LNCaP clone FGC (cell line): Measurements from ENCODE around the gene IL12A.
A peak's percentile ranks its signal among the peaks of the same experiment; 100 is the strongest.

Experiments used
- DNase-seq: peaks from one replicate; pipeline ENCODE4 v3.0.0-alpha.2; 2011; ENCODE audit warnings: low read depth
- H3K4me3 ChIP-seq: 2 replicates; pipeline ENCODE4 v1.5.1; 2011; ENCODE audit warnings: mild to moderate bottlenecking, low read depth, low read length, control low read depth
- TF ChIP-seq, protein P1 (sequence below): IDR thresholded peaks from 2 replicates; pipeline ENCODE4 v1.5.1; 2012; ENCODE audit warnings: mild to moderate bottlenecking; ENCODE audit not compliant: control insufficient read depth, insufficient read depth; ENCODE audit errors: extremely low read depth

Gene IL12A

DNA sequence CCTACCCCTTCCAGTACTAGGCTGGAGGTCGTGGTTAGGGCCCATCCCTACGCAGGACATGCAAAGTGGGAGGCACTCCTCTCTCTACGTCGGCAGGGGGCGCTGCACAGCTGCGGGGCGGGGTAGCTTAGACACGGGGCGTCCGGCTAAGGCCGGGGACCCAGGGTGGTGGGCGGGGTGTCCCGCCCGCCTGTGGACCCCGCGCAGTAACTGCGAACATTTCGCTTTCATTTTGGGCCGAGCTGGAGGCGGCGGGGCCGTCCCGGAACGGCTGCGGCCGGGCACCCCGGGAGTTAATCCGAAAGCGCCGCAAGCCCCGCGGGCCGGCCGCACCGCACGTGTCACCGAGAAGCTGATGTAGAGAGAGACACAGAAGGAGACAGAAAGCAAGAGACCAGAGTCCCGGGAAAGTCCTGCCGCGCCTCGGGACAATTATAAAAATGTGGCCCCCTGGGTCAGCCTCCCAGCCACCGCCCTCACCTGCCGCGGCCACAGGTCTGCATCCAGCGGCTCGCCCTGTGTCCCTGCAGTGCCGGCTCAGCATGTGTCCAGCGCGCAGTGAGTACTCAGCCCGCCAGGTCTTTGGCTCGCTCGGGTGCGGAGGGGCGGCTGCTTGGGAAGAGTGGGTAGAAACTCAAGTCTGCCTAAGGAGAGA, at the start of gene IL12A:
Gene IL12A, plus strand, starts transcription at position 219 of the 655 bp plus-strand sequence.
- DNase-seq: no peak
- TF ChIP-seq, protein P1, sequence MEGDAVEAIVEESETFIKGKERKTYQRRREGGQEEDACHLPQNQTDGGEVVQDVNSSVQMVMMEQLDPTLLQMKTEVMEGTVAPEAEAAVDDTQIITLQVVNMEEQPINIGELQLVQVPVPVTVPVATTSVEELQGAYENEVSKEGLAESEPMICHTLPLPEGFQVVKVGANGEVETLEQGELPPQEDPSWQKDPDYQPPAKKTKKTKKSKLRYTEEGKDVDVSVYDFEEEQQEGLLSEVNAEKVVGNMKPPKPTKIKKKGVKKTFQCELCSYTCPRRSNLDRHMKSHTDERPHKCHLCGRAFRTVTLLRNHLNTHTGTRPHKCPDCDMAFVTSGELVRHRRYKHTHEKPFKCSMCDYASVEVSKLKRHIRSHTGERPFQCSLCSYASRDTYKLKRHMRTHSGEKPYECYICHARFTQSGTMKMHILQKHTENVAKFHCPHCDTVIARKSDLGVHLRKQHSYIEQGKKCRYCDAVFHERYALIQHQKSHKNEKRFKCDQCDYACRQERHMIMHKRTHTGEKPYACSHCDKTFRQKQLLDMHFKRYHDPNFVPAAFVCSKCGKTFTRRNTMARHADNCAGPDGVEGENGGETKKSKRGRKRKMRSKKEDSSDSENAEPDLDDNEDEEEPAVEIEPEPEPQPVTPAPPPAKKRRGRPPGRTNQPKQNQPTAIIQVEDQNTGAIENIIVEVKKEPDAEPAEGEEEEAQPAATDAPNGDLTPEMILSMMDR: peak; percentile 92
- peak within 1 kb of the TSS; percentile 56 for H3K4me3 ChIP-seq

DNA sequence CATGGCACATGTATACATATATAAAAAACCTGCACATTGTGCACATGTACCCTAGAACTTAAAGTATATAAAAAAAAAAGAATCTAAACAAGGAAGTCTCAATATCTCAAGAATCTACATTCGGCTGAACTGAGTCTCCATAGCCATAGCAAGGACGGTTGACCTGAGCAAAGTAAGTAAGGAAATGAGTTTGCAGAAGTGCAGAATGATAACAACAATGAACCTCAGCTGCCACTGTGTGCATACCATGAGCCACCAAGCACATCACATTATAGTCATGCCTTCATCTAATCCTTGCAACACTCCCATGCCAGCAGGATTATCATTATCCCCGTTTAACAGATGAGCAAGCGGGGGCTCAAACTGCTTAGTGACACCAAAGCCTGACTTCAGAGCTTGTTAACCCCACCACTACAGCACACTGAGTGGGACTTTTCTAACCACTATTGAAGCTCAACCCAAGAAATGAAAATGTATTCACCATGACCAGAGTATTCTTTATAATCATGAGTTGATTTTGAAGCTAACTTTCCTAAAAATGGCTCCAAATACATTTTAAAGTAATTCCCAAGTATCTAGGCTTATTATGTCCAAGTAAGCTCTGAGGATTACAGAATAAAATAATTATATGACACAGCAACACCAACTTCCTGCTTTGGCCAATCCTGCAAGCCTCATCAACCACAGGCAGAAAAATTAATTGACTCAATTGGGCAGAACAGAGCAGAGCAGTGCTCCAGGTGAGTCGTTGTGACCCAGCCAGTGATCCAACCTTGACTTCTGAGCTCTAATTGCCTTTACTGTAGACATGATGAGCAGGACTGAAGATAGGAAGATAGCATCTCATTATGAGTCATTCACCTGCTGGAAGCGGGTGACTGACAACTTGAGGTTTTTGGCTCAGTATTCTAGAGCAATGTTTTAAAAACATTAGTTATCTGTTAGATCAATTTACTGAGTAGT, 47.3 kb upstream of the IL12A start:
- DNase-seq: peak; percentile 25
- H3K4me3 ChIP-seq: no peak overlapping the region
- TF ChIP-seq, protein P1: no peak

DNA sequence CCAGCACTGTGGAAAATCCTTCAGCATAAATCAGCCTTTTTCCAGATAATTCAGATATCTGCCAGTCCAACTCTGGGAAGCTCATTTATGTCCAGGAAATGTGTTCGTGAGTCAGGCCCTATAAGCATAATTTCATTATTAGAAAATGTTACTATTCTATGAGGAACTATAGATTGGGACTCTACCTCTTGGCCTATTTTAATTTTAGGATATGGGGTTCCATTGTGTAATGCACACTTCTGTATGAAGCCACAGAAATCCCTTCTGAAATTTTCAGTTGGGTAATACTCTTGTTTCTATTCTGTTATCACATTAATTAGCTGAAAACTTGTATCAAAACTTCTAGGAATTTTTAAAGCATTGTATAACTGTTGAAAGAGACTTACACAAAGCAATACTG, 43.9 kb upstream of the IL12A start:
- no peak overlapping the region for H3K4me3 ChIP-seq
- DNase-seq: no peak
- TF ChIP-seq, protein P1: no peak

DNA sequence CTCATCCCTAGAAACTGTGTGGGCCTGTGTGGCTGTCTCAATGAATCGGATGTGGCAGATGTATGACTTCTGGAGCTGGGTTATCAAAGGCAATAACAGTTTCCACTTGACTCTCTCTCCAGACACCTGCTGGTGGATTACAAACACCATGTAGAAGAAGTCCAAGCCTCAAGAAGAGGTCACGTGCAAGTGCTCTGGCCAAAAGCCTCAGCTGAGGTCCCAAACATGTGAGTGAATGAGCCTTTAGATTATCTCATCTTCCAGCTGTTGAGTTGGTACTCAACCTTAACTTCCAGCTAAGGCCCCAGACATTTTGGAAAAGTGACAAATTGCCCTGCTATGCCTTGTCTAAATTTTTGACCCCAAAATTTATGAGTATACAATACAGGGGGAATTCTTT, 42.7 kb upstream of the IL12A start:
- no peak overlapping the region for H3K4me3 ChIP-seq
- DNase-seq: no peak
- TF ChIP-seq, protein P1: no peak

DNA sequence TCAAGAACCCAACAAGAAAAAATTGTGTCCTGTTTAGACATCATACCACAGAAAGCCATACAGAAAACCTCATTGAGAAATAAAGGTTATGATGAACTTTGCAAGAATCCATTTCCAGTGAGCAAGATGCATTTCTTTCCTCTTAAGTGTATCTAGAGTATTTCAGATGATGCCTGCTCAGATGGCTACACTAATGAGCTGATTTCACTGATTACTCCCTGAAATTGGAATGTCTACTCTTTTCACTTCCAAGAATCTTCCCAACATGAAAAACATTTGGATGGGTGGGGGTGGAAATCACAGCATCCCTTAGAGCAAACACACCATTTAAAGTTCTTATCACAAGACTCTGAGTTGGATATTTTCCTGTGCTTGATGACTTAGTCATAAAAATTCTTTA, 41.4 kb upstream of the IL12A start:
- H3K4me3 ChIP-seq: no peak overlapping the region
- TF ChIP-seq, protein P1: no peak
- DNase-seq: no peak

DNA sequence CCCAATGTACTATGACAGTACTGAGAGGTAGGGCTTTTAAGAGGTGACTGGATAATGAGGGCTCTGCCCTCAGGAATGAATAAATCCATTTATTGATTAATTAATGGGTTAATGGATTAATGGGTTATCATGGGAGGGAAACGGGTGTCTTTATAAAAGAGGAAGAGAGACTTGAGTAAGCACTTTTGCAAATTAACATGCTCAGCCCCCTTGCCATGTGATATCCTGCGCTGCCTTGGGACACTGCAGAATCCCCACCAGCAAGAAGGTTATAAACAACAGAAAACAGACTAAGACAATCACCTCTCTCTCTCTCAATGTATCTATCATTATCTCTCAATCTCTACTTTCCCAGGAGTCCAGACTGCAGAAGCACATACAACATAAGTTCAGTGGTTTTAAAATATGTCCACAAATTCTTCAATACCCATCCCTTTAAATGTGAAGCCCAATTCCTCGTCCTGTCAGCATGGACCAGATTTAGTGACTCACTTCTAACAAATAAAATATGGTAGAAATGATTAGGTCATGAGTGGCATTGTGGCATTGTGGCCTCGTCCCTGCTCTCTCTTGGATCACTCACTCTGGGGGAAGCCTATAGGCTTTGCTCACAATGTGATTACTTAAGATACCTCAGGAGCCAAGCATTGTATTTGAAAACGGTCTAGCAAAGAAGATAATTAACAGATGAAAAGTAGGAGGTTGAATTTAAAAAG, 40.0 kb upstream of the IL12A start:
- H3K4me3 ChIP-seq: no peak overlapping the region
- TF ChIP-seq, protein P1: no peak
- no peak for DNase-seq
